Karpas-422 (cell line): ENCODE results near the gene TLR6. TPM values are rescaled to one million over a fixed set of nuclear protein-coding genes. Genes with fewer than 3 reads are reported as not detected.

Experiments
- DNase-seq: peaks from one replicate; pipeline ENCODE4 v3.0.0-alpha.2; 2015
- H2AFZ ChIP-seq: fragments of 200-600 bp; sonication (generic); 2 replicates; pipeline ENCODE4 v1.6.1; 2014; ENCODE audit warnings: antibody characterized with exemption, low read length, mixed read lengths
- H3K27ac ChIP-seq: fragments of 200-600 bp; sonication (generic); 2 replicates; pipeline ENCODE4 v1.5.1; 2014; ENCODE audit warnings: mild to moderate bottlenecking, low read length, moderate library complexity
- H3K27me3 ChIP-seq: fragments of 200-600 bp; sonication (generic); 2 replicates; pipeline ENCODE4 v1.6.1; 2014; ENCODE audit warnings: low read length, mixed read lengths
- H3K36me3 ChIP-seq: fragments of 200-600 bp; sonication (generic); 2 replicates; pipeline ENCODE4 v1.6.1; 2014; ENCODE audit warnings: low read length, mixed read lengths; ENCODE audit not compliant: insufficient read depth
- H3K4me1 ChIP-seq: fragments of 200-600 bp; sonication (generic); 2 replicates; pipeline ENCODE4 v1.6.1; 2014; ENCODE audit warnings: mild to moderate bottlenecking, low read length, mixed read lengths
- H3K4me2 ChIP-seq: fragments of 200-600 bp; sonication (generic); 2 replicates; pipeline ENCODE4 v1.6.1; 2014; ENCODE audit warnings: low read length, low read depth, mild to moderate bottlenecking; ENCODE audit not compliant: poor library complexity, severe bottlenecking
- H3K4me3 ChIP-seq: fragments of 200-600 bp; sonication (generic); 2 replicates; pipeline ENCODE4 v1.5.1; 2014; ENCODE audit warnings: mild to moderate bottlenecking, antibody characterized with exemption, low read length, mixed read lengths
- H3K79me2 ChIP-seq: fragments of 200-600 bp; sonication (generic); 2 replicates; pipeline ENCODE4 v1.6.1; 2014; ENCODE audit warnings: mild to moderate bottlenecking, low read length, mixed read lengths
- H3K9ac ChIP-seq: fragments of 200-600 bp; sonication (generic); 2 replicates; pipeline ENCODE4 v1.6.0; 2014; ENCODE audit warnings: low read length
- H3K9me2 ChIP-seq: fragments of 200-600 bp; sonication (generic), shearing (Covaris generic); replicated peaks from 2 replicates; pipeline ENCODE4 v1.6.0; 2014; ENCODE audit warnings: mild to moderate bottlenecking, low read length, moderate library complexity; ENCODE audit not compliant: insufficient read depth
- H3K9me3 ChIP-seq: fragments of 300-700, 200-600 bp; sonication (generic); 2 replicates; pipeline ENCODE4 v1.6.1; 2014; ENCODE audit warnings: low read length, mixed read lengths
- H4K20me1 ChIP-seq: fragments of 200-600 bp; sonication (generic); 2 replicates; pipeline ENCODE4 v1.6.1; 2014; ENCODE audit warnings: mild to moderate bottlenecking, antibody characterized with exemption, low read length, low read depth; ENCODE audit not compliant: insufficient read depth
- total RNA-seq: library from RNA; depleted of rRNA; stranded (reverse); fragments of >200 nt; shearing (Covaris generic); gene quantifications from 2 replicates; pipeline ENCODE4 v1.2.3, GENCODE V29; 2014; ENCODE audit warnings: low replicate concordance

TLR6 gene
- total RNA-seq, 1 experiment from 2014 or later: 39.9 TPM

DNA sequence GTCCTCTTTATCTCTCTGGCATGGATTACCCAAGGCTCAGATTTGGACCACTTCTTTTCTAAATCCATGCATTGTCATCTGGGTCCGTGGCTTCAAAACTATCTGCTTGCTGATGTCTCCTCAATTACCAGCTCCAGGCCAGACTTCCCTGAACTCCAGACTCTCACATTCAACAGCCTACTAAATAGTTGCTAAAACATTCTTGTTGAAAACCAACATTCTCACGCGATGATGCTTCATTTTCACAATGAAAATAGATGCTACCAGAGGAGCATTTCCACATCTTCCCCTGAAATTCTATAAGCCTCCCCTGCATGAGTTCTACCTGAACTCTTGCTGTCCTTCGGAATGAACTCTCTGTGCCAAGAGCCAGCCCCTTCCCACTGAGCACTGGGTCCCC is 5.2 kb upstream of the TLR6 start:
- Histone ChIP-seq H3K9me2 (no peaks in the 10 kb centered on the region), H3K79me2 (no peaks in the 10 kb centered on the region), H3K36me3 (no peaks in the 10 kb centered on the region), H3K9me3 (no peaks in the 10 kb centered on the region), H3K9ac (no peak overlapping the region), H3K27ac (no peak overlapping the region), H3K27me3 (no peaks in the 10 kb centered on the region), H2AFZ (peak overlapping the region; percentile 30; the same call in 1 of the 2 replicates), H3K4me2 (no peak overlapping the region), H3K4me1 (peaks cover 36% of the 10 kb centered on the region), H4K20me1 (no peaks in the 10 kb centered on the region), H3K4me3 (no peak overlapping the region)
- peak; percentile 27 for DNase-seq

DNA sequence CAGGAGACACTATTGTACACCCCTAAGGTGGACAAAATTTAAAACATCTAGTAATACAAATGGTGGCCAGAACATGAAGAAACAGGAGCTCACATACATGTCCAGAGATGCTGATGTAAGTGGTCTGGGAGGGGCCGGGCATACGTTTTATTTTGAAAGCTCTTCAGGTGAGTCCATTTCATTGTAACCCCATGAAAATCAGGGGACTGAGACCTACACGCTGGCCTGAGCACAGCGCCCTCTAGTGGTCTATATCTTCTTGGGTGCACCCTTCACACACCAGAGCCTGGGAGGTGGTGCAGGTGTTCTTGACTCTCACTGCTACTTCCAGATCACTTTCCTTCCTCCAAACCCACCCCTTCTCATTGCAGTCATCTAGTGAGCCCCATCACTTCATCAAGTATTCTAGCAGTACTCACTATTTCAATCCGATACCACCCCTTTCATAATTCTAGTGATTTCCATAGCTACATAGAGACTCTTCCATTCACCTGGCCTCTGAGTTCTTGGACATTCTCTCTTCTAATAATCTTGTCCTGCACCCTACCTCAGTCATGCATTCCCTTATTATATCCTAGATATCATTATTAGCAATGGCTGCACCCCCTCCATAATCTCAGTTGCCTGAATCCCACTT is 4.3 kb upstream of the TLR6 start:
- Histone ChIP-seq H3K4me1 (peaks cover 44% of the 10 kb centered on the region), H3K27me3 (no peaks in the 10 kb centered on the region), H3K36me3 (no peaks in the 10 kb centered on the region), H3K9me3 (no peaks in the 10 kb centered on the region), H3K4me2 (peak overlapping the region; percentile 18), H3K9ac (no peak overlapping the region), H2AFZ (peak overlapping the region; percentile 64; the same call in 1 of the 2 replicates), H3K9me2 (no peaks in the 10 kb centered on the region), H3K79me2 (peaks cover under 1% of the 10 kb centered on the region; the same call in 1 of the 2 replicates), H3K27ac (no peak overlapping the region), H3K4me3 (no peak overlapping the region), H4K20me1 (no peaks in the 10 kb centered on the region)
- peak; percentile 95 for DNase-seq

DNA sequence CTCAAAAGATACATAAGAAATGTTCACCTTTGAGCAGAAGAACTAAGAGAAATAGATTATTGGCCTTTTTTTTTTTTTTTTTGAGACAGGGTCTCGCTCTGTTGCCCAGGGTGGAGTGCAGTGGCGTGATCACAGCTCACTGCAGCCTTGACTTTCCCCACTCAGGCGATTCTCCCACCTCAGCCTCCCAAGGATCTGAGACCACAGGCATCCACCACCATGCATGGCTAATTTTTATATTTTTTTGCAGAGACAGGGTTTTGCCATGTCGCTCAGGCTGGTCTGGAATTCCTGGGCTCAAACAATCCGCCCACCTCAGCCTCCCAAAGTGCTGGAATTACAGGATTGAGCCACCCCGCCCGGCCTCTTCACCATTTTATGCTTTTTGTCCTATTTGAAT is 2.9 kb upstream of the TLR6 start:
- Histone ChIP-seq H3K4me1 (peaks cover 55% of the 10 kb centered on the region), H2AFZ (peak overlapping the region; percentile 35; the same call in 1 of the 2 replicates), H3K4me2 (no peak overlapping the region), H3K27me3 (no peaks in the 10 kb centered on the region), H3K36me3 (no peaks in the 10 kb centered on the region), H3K9me2 (no peaks in the 10 kb centered on the region), H4K20me1 (no peaks in the 10 kb centered on the region), H3K9ac (peak overlapping the region; percentile 24; the same call in 1 of the 2 replicates), H3K27ac (peak overlapping the region; percentile 98), H3K4me3 (no peak overlapping the region), H3K79me2 (peaks cover 12% of the 10 kb centered on the region), H3K9me3 (no peaks in the 10 kb centered on the region)
- no peak for DNase-seq

DNA sequence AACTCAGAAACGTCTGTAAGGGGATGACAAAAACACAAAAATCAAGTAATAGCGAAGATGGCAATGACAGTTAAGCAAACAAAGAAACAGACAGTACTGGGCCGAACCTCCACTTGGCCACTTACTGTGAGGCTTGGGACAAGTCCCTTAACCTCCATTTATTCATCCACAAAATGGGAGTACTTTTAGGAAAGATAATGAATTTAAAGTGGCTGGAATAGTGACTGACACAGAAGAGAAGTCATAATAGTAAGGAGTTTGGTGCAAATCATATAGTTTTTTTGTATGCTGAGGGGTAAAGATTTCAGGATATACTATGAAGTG is 1.4 kb upstream of the TLR6 start:
- H3K4me3 ChIP-seq: peak overlapping the region; percentile 70
- peaks cover 66% of the 10 kb centered on the region for H3K4me1 ChIP-seq
- H2AFZ ChIP-seq: no peak overlapping the region

GRCh38 chr4:38857354-38858096 is 908 bp upstream of the TLR6 start:
- H3K9me3 ChIP-seq: no peaks in the 10 kb centered on the region
- peak; percentile 91 for DNase-seq
- H3K9ac ChIP-seq: peak overlapping the region; percentile 80
- no peaks in the 10 kb centered on the region for H3K27me3 ChIP-seq
- no peak overlapping the region for H2AFZ ChIP-seq
- no peaks in the 10 kb centered on the region for H4K20me1 ChIP-seq
- H3K36me3 ChIP-seq: no peaks in the 10 kb centered on the region
- H3K9me2 ChIP-seq: no peaks in the 10 kb centered on the region
- H3K27ac ChIP-seq: peak overlapping the region; percentile 98
- H3K4me2 ChIP-seq: peak overlapping the region; percentile 100
- H3K4me1 ChIP-seq: peaks cover 66% of the 10 kb centered on the region
- peak overlapping the region; percentile 70 for H3K4me3 ChIP-seq
- peaks cover 26% of the 10 kb centered on the region for H3K79me2 ChIP-seq

More for the DNA sequence above, 1.4 kb upstream of the TLR6 start:
- no peak for DNase-seq
- Histone ChIP-seq H3K36me3 (no peaks in the 10 kb centered on the region), H3K27me3 (no peaks in the 10 kb centered on the region), H3K9me3 (no peaks in the 10 kb centered on the region), H3K27ac (peak overlapping the region; percentile 98), H3K4me2 (peak overlapping the region; percentile 100), H3K79me2 (peaks cover 26% of the 10 kb centered on the region), H3K9ac (peak overlapping the region; percentile 80), H4K20me1 (no peaks in the 10 kb centered on the region), H3K9me2 (no peaks in the 10 kb centered on the region)

DNA sequence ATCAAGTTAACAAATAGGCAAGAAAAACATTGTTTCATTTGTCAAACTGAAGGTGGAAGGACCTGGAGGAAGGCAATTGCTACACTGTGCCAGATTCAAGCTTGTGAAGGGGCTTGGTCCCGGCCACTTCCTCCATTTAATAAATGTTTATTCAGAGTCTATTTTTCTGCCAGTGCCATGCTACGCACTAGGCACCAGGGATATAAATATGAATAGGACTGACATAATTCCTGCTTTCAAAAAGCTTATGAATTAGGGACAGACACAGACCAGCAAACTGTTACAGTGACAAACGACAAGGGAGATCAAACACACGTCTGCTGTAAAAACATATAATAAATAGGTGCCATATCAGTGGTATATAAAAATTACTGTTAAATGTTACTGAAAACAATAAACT is 571 bp downstream of the TLR6 start:
- Histone ChIP-seq H2AFZ (no peak overlapping the region), H3K4me1 (peaks cover 64% of the 10 kb centered on the region), H3K4me2 (peak overlapping the region; percentile 100), H3K79me2 (peaks cover 26% of the 10 kb centered on the region), H3K27me3 (no peaks in the 10 kb centered on the region), H3K4me3 (peak overlapping the region; percentile 70), H3K27ac (peak overlapping the region; percentile 98), H3K9me3 (no peaks in the 10 kb centered on the region), H3K9me2 (no peaks in the 10 kb centered on the region), H4K20me1 (no peaks in the 10 kb centered on the region), H3K36me3 (no peaks in the 10 kb centered on the region), H3K9ac (peak overlapping the region; percentile 80)
- peak; percentile 89 for DNase-seq

DNA sequence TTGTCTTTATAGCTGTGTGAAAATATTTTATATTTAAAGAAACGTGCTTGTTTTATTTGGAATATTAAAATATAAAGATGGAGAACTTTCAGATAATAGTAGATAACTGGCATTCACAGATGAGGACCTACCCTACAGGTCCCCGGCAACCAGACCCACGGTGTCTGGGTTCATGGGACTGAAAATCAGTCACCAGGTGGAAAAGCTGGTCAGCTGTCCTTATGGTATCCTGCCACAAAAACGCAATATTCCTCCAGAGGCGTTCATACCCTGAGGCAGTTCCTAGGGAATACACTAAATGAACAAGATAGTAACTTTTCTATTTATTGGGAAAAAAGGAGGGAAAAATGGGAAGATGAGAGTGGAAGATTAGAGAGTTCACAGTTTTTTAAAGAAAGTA is 1.2 kb downstream of the TLR6 start:
- H3K4me3 ChIP-seq: peak overlapping the region; percentile 70
- DNase-seq: peak; percentile 83
- H3K27ac ChIP-seq: peak overlapping the region; percentile 98

DNA sequence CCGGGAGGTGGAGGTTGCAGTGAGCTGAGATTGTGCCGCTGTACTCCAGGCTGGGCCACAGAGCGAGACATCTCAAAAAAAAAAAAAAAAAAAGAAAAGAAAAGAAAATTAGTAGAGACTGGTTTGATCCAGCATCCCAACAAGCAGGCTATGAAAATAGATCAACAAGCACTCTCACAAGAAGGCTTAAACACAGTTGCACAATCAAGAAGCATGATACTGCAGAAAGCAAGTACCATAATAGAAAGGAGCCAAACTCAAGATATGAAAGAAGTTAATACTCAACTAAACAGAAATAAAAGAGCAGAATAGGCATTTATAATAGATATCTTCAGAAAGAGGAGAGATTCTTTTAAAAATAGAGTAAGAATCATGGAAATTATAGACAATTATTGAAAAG is 10.6 kb downstream of the TLR6 start:
- Histone ChIP-seq H3K4me3 (no peak overlapping the region), H2AFZ (no peak overlapping the region), H3K4me1 (peaks cover 13% of the 10 kb centered on the region), H3K36me3 (no peaks in the 10 kb centered on the region), H3K9me2 (no peaks in the 10 kb centered on the region), H3K4me2 (no peak overlapping the region), H3K79me2 (peaks cover 57% of the 10 kb centered on the region), H3K9ac (no peak overlapping the region), H3K9me3 (no peaks in the 10 kb centered on the region), H3K27me3 (no peaks in the 10 kb centered on the region), H4K20me1 (no peaks in the 10 kb centered on the region), H3K27ac (no peak overlapping the region)
- DNase-seq: no peak

More for the DNA sequence above, 1.2 kb downstream of the TLR6 start:
- Histone ChIP-seq H3K9me2 (no peaks in the 10 kb centered on the region), H3K36me3 (no peaks in the 10 kb centered on the region), H3K27me3 (no peaks in the 10 kb centered on the region), H4K20me1 (no peaks in the 10 kb centered on the region), H3K9ac (peak overlapping the region; percentile 80), H3K9me3 (no peaks in the 10 kb centered on the region), H3K4me2 (peak overlapping the region; percentile 100), H3K4me1 (peaks cover 59% of the 10 kb centered on the region), H3K79me2 (peaks cover 26% of the 10 kb centered on the region), H2AFZ (0 out of 2 replicates have a peak overlapping the region, but pooled peaks have one; percentile 18)
